GM12878 (cell line): ENCODE measurements around the gene SLC25A30. TPM values are rescaled to one million over a fixed set of nuclear protein-coding genes. Genes with fewer than 3 reads are reported as not detected.
"Not testable (repeated sequence)": the region's sequence is repeated elsewhere in the genome, so short reads cannot be mapped to it uniquely, and the experiment has no call there.

ENCODE experiments used
- ATAC-seq: fragments of 200-7000 bp; cut with Tn5 transposase; 3 replicates; pipeline ENCODE4 v1.9.1; 2020; ENCODE audit warnings: mild to moderate bottlenecking, moderate library complexity
- BruUV-seq: library from RNA; stranded (reverse); fragments of 400-500 nt; replicated peaks from 2 replicates; lab custom pipeline; 2021; lab: Mats Ljungman, UMichigan
- CTCF ChIA-PET: fragments of 300-600 bp; sonication (Branson Sonifier 250); formaldehyde crosslinking; extraction: SDS; loops from one replicate; lab custom pipeline; 2021; ENCODE audit warnings: inconsistent platforms; lab: Yijun Ruan, JAX
- POLR2A ChIA-PET: fragments of 350-600 bp; formaldehyde crosslinking; extraction: SDS; loops from one replicate; lab custom pipeline; 2021; ENCODE audit warnings: inconsistent platforms; lab: Charles Lee
- RAD21 ChIA-PET: fragments of 300-600 bp; sonication (Branson Sonifier 250); formaldehyde crosslinking; loops from one replicate; lab custom pipeline; 2023; ENCODE audit warnings: antibody characterized with exemption; ENCODE audit not compliant: unreplicated experiment; lab: Charles Lee
- SMC1A ChIA-PET: fragments of 300-600 bp; sonication (Branson Sonifier 250); formaldehyde crosslinking; loops from one replicate; lab custom pipeline; 2023; ENCODE audit not compliant: unreplicated experiment, uncharacterized antibody; lab: Charles Lee
- DNase-seq: peaks from one replicate; pipeline ENCODE4 v3.0.0-alpha.2; 2011; ENCODE audit warnings: low read depth, low spot score
- FAIRE-seq: peaks from 3 replicates; lab custom pipeline; 2011; peaks lifted over from hg19 to GRCh38; lab: Jason Lieb, UNC
- H2AFZ ChIP-seq: 2 replicates; pipeline ENCODE4 v1.6.0; 2011; ENCODE audit warnings: low read depth, low read length, control low read depth; ENCODE audit not compliant: control insufficient read depth
- H3K27ac ChIP-seq: 2 replicates; pipeline ENCODE4 v1.5.1; 2011; ENCODE audit warnings: control low read depth; ENCODE audit not compliant: control insufficient read depth, insufficient read depth
- H3K27me3 ChIP-seq, 2 experiments: replicated peaks in 1 of 2; 2 replicates each; pipeline versions ENCODE4 v1.6.0 to v1.6.1; 2011; ENCODE audit warnings: low read length in 1 of 2; ENCODE audit not compliant: control insufficient read depth in 2 of 2, insufficient read depth in 2 of 2
- H3K36me3 ChIP-seq, 2 experiments: 2 replicates each; pipeline ENCODE4 v1.5.1; 2011; ENCODE audit warnings: low read length in 1 of 2; ENCODE audit not compliant: control insufficient read depth in 2 of 2, insufficient read depth in 2 of 2
- H3K4me1 ChIP-seq: 2 replicates; pipeline ENCODE4 v1.6.1; 2011; ENCODE audit warnings: mild to moderate bottlenecking, low read length, moderate library complexity, mixed read lengths; ENCODE audit not compliant: control insufficient read depth, insufficient read depth
- H3K4me2 ChIP-seq: 2 replicates; pipeline ENCODE4 v1.6.0; 2011; ENCODE audit warnings: control low read depth; ENCODE audit not compliant: control insufficient read depth, insufficient read depth
- H3K4me3 ChIP-seq: fragments of 200-600 bp; sonication (generic); 2 replicates; pipeline ENCODE4 v1.5.1; 2016
- H3K79me2 ChIP-seq: 2 replicates; pipeline ENCODE4 v1.6.0; 2011; ENCODE audit warnings: low read length; ENCODE audit not compliant: control insufficient read depth, insufficient read depth
- H3K9ac ChIP-seq: 2 replicates; pipeline ENCODE4 v1.8.0; 2011; ENCODE audit warnings: low read length, control low read depth, mixed read lengths; ENCODE audit not compliant: control insufficient read depth, insufficient read depth
- H3K9me3 ChIP-seq: replicated peaks from 3 replicates; pipeline ENCODE4 v1.5.1; 2011; ENCODE audit warnings: mild to moderate bottlenecking, low read length; ENCODE audit not compliant: control insufficient read depth, insufficient read depth
- H4K20me1 ChIP-seq: 2 replicates; pipeline ENCODE4 v1.6.0; 2011; ENCODE audit not compliant: control insufficient read depth, insufficient read depth
- WGBS: methylation state at CpG from one replicate; pipeline ENCODE4 v1.1.6; 2016; ENCODE audit warnings: low lambda C conversion rate; ENCODE audit not compliant: insufficient replicate concordance, insufficient coverage; ENCODE audit errors: missing lambda C conversion rate; 5-methylcytosine and 5-hydroxymethylcytosine counted together
- in situ Hi-C: fragments of 300-500 bp; cut with MboI; formaldehyde crosslinking; loops from 9 replicates; pipeline ENCODE4 v1.14.3; 2018; ENCODE audit warnings: mixed read lengths
- intact Hi-C: fragments of 100-400 bp; cut with micrococcal nuclease; formaldehyde crosslinking; loops from one replicate; pipeline ENCODE4 v1.14.2; 2022; ENCODE audit not compliant: unreplicated experiment
- polyA plus RNA-seq, 11 experiments: library from polyadenylated mRNA; depleted of rRNA in 4 of 11; unstranded in 6 of 11; stranded (reverse) in 5 of 11; fragments of >200 nt; fragmentation: Nextera tagmentation in 4 of 11; fragmentation: Illumina TruSeq in 1 of 11; extraction: Ambion mirVana in 4 of 11; extraction: Trizol in 1 of 11; gene quantifications; 1 replicate in 1 of 11; 2 replicates in 10 of 11; pipeline versions ENCODE4 v1.2.1 to v1.2.3, GENCODE V29; 2011 to 2016; ENCODE audit warnings: inconsistent platforms in 2 of 11, missing spikeins in 2 of 11, low read depth in 1 of 11
- total RNA-seq, 4 experiments: library from RNA; depleted of rRNA in 3 of 4; stranded (reverse); fragments of >200 nt in 3 of 4; fragmentation: Illumina TruSeq in 1 of 4; extraction: Trizol in 1 of 4; gene quantifications; 2 replicates each; pipeline versions ENCODE4 v1.2.1 to v1.2.3, GENCODE V29; 2013 to 2021

The SLC25A30 gene
- total and polyA plus RNA-seq, 10 of the 15 experiments (the other 5 are each of a cell fraction or from before 2014, with no cell fraction given): 2.4 to 18.0 (median 8.9) TPM

- H3K9me3 ChIP-seq, CTCF ChIA-PET, POLR2A ChIA-PET, ATAC-seq, H3K4me2 ChIP-seq, H2AFZ ChIP-seq, H3K36me3 ChIP-seq, H3K9ac ChIP-seq, H3K27ac ChIP-seq, H3K27me3 ChIP-seq, BruUV-seq, H3K4me3 ChIP-seq, H3K79me2 ChIP-seq, intact Hi-C loops, H3K4me1 ChIP-seq, H4K20me1 ChIP-seq, FAIRE-seq, SMC1A ChIA-PET, DNase-seq, RAD21 ChIA-PET, in situ Hi-C loops: not testable (repeated sequence)
- 97% methylated on average over 9 of the region's 10 CpGs for WGBS
Measured at GRCh38 chr13:45379516-45379915, 38.7 kb downstream of the SLC25A30 start.

- WGBS: 69% methylated on average over 7 of the region's 8 CpGs
- H3K36me3 ChIP-seq, H3K4me2 ChIP-seq, H2AFZ ChIP-seq, H3K4me3 ChIP-seq, intact Hi-C loops, H3K27ac ChIP-seq, H3K9me3 ChIP-seq, H3K9ac ChIP-seq, BruUV-seq, H3K4me1 ChIP-seq, FAIRE-seq, ATAC-seq, H3K27me3 ChIP-seq, H3K79me2 ChIP-seq, POLR2A ChIA-PET, in situ Hi-C loops, H4K20me1 ChIP-seq, CTCF ChIA-PET, SMC1A ChIA-PET, RAD21 ChIA-PET, DNase-seq: not testable (repeated sequence)
Measured at GRCh38 chr13:45378786-45379185, 39.4 kb downstream of the SLC25A30 start.

GRCh38 chr13:45377314-45377713, 40.9 kb downstream of the SLC25A30 start:
- H3K4me3 ChIP-seq, H3K9ac ChIP-seq, ATAC-seq, POLR2A ChIA-PET, H3K27me3 ChIP-seq, H2AFZ ChIP-seq, BruUV-seq, H3K4me2 ChIP-seq, RAD21 ChIA-PET, DNase-seq, H3K4me1 ChIP-seq, H3K27ac ChIP-seq, H3K79me2 ChIP-seq, CTCF ChIA-PET, intact Hi-C loops, in situ Hi-C loops, H4K20me1 ChIP-seq, H3K36me3 ChIP-seq, FAIRE-seq, H3K9me3 ChIP-seq, SMC1A ChIA-PET: not testable (repeated sequence)
- WGBS: 81% methylated on average over 12 of the region's 12 CpGs

GRCh38 chr13:45376651-45377050, 41.5 kb downstream of the SLC25A30 start:
- FAIRE-seq, SMC1A ChIA-PET, H3K4me1 ChIP-seq, H3K27me3 ChIP-seq, H3K36me3 ChIP-seq, ATAC-seq, H2AFZ ChIP-seq, H3K9me3 ChIP-seq, RAD21 ChIA-PET, POLR2A ChIA-PET, H3K79me2 ChIP-seq, in situ Hi-C loops, BruUV-seq, CTCF ChIA-PET, H3K4me2 ChIP-seq, DNase-seq, intact Hi-C loops, H3K9ac ChIP-seq, H3K4me3 ChIP-seq, H3K27ac ChIP-seq, H4K20me1 ChIP-seq: not testable (repeated sequence)
- 96% methylated on average over 8 of the region's 8 CpGs for WGBS
